IPS-NIHi7 (cell line): ENCODE measurements around the gene SIM2.

Source experiments
- DNase-seq: peaks from one replicate; pipeline ENCODE4 v3.0.0; 2012; ENCODE audit warnings: mixed read lengths; ENCODE audit errors: extremely low spot score

SIM2 gene

DNA sequence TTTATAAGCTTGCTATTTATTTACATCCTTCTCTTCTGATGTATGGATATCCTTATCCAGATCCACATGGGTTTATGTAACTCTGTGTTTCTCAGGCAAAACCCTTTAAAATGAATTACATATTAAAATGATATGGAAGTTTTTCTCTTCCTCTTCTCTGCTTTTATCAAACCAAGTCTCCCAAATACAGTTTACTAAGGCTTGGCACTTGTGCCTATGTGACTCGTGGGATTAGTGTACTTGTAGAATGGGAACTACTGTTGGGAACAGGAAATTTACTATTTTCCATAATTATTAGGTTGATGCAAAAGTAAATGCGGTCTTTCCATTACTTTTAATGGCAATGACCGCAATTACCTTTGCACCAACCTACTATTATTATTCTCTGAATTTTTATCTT lies 14.8 kb downstream of the SIM2 start:
- DNase-seq = no peak

- no peak for DNase-seq
Measured at GRCh38 chr21:36716387-36716786, 17.5 kb downstream of the SIM2 start.

DNA sequence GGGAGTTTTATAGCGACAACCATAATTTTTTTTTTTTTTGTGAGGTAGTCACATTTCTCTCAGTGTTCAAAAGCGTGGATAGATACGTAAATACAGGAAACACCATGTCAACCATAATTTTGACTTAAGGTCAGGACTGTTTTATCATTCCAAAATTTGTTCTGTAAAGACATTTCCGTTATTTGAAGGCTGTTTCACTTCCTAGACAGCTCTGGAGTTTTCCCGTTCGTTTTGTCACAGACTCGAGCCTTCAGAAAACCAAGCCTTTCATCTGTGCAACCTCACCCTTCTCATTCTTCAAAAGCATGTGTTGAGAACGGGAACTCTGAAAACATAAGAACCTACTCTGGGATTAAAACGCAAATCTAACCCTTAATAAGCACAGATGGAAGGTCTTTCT lies 17.9 kb downstream of the SIM2 start:
- no peak for DNase-seq

- no peak for DNase-seq
Measured at GRCh38 chr21:36717976-36718375, 19.1 kb downstream of the SIM2 start.

DNA sequence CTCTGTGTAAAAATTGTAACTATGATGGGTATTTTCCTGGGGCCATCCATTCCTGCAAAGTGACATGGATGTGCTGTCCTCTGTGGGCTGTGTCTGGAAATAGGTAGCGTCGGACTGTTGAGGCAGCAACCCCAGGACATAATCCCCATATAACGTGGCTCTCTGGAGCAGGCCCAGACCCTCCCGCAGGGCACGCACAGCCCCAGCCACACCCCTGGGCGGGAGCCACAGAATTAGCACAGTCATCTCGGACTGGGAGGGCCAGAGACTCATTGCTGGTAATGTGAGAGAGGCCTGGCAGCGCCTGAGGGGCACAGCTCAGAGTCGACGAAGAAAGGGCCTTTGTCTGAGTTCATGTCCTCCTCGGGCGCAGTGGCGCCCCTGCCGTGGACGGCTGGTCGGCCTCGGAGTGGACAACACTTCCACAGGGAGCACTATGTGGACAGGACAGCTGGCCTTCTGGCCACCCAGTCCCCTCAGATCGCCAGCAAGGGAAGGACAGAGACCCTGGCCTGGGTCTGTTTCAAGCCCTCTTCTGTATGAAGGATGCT lies 20.1 kb downstream of the SIM2 start:
- no peak for DNase-seq

DNA sequence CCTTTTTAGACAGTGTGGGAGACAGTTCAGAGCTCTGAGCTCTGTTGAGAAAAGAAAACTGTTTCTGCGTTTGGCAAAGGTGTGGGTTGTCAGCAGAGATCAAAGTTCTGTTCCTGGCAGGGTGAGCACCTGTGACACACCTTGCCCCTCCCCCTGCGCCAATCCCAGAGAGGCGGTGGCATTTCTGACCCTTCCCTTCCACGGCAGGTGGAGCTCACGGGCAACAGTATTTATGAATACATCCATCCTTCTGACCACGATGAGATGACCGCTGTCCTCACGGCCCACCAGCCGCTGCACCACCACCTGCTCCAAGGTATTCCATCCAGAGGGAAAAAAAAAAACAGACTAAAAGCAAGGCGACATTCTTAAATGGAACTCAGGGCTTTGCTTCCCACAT lies 20.7 kb downstream of the SIM2 start:
- no peak for DNase-seq

- DNase-seq = no peak
Measured at GRCh38 chr21:36721817-36722216, 22.9 kb downstream of the SIM2 start.

GRCh38 chr21:36722370-36723368 lies 23.8 kb downstream of the SIM2 start:
- no peak for DNase-seq

DNA sequence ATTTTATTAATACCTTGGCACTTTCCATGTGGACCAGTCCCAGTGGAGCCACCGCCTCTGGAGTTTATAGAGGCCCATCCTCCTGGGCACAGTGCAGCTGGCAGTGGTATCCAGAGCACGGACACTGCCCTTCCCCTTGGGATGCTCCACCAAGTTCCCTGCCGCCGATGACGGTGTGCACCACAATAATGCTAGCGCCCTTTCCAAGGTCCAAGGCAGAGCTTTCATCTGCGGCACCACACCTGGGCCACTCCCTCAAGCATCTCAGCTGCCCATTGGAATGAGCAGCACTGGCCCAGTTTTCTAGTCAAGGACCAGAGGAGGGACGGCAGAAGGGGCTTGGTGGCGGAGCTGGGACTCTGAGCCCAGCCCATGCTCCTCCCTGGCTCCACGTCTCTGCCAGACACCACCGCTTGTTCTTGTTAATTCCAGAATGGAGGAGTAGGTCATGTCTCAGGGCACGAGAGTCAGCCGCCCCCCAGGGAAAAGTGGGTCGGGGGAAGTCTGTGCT lies 24.5 kb downstream of the SIM2 start:
- no peak for DNase-seq

DNA sequence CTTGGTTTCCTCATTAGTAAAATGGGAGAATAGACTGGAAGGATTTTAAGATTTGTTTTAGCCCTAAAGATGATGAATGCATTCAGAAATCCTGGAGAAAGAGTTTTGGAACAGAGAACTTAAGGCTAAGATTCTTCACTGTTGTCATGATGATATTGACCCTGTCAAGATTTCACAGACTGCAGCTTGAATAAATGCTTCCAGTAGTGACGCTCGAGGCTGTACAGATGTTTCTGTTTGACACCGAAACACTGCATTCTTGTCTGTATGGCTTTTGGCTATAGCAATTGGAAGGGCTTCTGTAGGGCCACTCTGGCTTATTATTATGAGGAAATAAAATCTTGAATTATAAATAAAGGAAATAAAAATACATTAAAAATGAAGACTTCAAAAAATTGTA lies 25.7 kb downstream of the SIM2 start:
- DNase-seq = no peak

- DNase-seq = no peak
Measured at GRCh38 chr21:36725793-36726386, 27.0 kb downstream of the SIM2 start.

- peak; percentile 64 for DNase-seq
Measured at GRCh38 chr21:36727866-36728265, 29.0 kb downstream of the SIM2 start.

GRCh38 chr21:36728371-36729111 lies 29.6 kb downstream of the SIM2 start:
- DNase-seq = no peak

DNA sequence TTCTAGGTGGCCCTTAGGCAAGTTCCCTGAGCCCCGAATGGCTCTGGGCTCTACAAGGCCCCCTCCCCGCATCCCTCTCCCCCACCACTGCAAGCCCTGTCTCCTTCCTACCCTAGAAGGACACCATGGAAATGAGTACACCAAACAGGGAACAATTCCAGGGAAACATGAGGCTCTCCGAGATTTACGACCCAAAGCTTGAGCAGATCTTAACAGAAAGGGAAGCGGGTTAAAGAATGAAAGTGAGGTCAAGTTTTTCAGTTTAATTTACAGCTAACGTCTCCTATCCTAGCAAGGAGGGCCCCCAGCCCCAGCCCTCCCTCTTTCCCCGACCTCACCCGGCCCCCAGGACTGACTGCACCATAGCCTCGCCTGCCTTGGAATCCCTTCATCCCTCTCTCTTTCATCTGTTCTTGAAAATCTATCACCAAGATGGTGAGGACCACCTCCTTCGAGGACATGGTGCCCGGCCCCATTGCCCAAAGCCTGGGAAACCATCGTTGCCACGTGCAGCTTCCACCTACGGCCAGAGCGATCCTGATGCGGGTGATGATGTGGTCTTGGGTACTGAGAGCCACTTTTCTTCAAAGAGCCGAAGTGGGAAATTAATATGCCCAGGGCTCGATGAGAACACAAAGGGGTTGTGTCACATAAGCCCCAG lies 30.5 kb downstream of the SIM2 start:
- DNase-seq = no peak

DNA sequence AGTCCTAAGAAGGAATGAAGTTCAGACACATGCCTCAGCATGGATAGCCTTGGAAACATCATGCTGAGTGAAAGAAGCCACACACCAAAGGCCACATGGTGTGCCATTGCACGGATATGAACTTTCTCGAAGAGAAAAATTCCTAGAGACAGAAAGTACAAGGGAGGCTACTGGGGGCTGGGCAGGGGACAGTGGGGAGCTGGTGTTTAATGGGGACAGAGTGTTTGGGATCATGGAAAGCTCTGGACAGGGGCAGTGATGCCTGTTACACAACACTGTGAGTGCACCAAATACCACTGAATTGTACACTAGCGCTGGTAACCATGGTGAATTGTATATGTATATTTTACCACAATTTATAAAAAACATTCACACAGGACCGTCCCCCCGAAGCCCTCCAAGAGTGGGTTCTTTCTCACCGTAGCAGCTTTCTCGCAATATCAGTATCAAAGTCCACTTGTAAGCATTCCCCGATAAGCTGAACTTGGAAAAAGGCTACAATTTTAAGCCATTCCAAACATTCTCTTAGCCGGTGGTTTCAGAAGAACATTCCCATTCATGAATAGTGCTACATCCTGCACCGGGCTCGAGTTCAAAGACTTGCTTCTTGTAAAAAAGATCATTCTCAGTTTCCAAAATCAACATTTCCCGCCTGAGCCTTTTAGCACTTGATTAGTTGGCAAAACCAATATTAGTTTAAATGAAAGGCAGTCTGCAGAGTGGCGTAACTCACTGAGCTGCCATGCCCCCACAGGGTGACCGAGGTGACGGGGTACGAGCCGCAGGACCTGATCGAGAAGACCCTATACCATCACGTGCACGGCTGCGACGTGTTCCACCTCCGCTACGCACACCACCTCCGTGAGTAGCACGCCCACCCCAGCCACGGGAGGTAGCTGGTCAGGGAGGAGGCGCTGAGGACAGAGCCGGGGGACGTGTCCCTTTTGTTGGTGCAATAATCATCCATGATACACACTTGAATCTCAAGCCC lies 31.7 kb downstream of the SIM2 start:
- no peak for DNase-seq

GRCh38 chr21:36732217-36732616 lies 33.3 kb downstream of the SIM2 start:
- DNase-seq = no peak

- no peak for DNase-seq
Measured at GRCh38 chr21:36732761-36733160, 33.8 kb downstream of the SIM2 start.

GRCh38 chr21:36733857-36734256 lies 34.9 kb downstream of the SIM2 start:
- no peak for DNase-seq

DNA sequence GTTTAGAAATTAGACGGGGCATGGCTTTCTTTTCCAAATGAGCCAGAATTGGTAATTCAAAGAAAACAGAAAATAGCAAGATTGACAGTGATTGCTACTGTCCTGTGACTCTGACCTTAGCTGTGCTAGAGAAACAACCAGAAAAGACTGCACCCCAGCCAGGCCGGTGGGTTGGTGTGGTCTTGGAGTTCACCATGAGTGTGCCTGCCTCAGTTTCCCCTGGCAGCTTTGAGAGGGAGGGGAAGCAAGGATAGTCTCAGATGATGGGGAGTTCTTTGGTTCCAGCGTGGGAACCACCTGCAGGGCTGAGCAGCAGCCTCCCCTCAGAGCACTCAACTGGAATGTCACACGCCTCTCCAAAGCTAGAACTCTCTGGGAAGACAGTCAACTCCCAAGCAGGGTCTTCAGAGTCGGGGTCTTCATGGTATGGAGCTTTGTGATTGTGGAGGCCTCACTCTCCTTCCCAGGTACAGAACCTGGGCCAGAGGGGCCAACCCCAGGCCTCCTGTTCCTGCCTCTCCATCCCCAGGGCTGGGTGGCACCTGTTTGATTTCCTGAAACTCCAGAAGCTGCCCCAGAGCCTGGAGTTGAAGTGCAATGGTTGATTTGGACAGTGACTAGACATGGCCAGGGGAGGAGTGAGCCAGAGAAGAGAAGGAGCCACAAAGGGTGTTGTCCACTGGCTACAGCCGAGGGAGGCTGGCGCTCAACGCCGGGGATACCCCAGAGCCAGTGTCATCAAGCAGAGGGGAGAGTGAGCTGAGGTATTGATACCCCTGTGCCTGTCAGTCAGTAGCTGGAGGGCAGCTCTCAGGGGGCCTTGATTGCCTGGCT lies 35.7 kb downstream of the SIM2 start:
- DNase-seq = no peak
